Measurements from ENCODE around the gene LRRK1. TPM values are rescaled to one million over a fixed set of nuclear protein-coding genes. Genes with fewer than 3 reads are reported as not detected.
A peak's percentile ranks its signal among the peaks of the same experiment; 100 is the strongest.

The LRRK1 gene
- total and polyA plus RNA-seq, 11 donors = 1.3 to 12.7 (median 2.1) TPM

DNA sequence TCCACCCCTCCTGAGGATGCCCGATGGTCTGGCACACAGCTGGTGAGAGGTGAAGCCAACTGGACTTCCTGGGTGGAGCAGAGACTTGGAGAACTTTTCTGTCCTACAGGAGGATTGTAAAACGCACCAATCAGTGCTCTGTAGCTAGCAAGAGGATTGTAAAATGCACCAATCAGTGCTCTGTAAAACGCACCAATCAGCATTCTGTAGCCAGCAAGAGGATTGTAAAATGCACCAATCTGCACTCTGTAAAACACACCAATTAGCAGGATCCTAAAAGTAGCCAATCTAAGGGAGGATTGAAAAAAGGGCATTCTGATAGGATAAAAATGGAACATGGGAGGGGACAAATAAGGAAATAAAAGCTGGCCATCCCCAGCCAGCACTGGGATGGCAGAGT is 182.5 kb downstream of the LRRK1 start:
- intact Hi-C loops (cut with DNase I) = no loop called here
- no peaks in the 10 kb centered on the region for H3K36me3 ChIP-seq
- ATAC-seq (no peak), DNase-seq (no peak)
- no peaks in the 10 kb centered on the region for H3K9me3 ChIP-seq
- H3K27me3 ChIP-seq = no peaks in the 10 kb centered on the region
- TF ChIP-seq POLR2A (IDR thresholded peaks at IDR 0.05) = no peak
- TF ChIP-seq, protein P1, sequence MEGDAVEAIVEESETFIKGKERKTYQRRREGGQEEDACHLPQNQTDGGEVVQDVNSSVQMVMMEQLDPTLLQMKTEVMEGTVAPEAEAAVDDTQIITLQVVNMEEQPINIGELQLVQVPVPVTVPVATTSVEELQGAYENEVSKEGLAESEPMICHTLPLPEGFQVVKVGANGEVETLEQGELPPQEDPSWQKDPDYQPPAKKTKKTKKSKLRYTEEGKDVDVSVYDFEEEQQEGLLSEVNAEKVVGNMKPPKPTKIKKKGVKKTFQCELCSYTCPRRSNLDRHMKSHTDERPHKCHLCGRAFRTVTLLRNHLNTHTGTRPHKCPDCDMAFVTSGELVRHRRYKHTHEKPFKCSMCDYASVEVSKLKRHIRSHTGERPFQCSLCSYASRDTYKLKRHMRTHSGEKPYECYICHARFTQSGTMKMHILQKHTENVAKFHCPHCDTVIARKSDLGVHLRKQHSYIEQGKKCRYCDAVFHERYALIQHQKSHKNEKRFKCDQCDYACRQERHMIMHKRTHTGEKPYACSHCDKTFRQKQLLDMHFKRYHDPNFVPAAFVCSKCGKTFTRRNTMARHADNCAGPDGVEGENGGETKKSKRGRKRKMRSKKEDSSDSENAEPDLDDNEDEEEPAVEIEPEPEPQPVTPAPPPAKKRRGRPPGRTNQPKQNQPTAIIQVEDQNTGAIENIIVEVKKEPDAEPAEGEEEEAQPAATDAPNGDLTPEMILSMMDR (IDR thresholded peaks at IDR 0.05) = no peak
- 93 to 99% (median 98%) methylated on average over 3 of the region's 3 CpGs for WGBS, 4 donors
- H3K4me1 ChIP-seq = peaks cover 0 to 13% (median 0%) of the 10 kb centered on the region in 12 donors
- no peak overlapping the region for H3K4me3 ChIP-seq
- no peak overlapping the region for H3K27ac ChIP-seq

DNA sequence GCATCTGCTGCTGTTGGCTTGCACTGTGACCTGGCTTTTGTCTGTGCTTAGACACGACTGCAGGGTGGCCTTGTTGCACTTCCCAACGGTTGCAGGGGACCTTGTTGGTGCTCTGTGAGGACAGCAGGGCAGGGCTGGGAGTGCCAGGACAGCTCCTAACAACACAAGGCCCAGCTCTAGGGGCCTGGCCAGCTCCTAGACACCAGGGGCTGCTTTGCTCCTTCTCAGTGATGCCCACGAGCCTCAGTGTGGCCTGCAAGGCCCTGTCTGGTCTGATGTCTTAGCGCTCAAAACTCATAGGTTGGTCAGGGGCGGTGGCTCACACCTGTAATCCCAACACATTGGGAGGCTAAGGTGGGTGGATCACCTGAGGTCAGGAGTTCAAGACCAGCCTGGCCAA is 183.6 kb downstream of the LRRK1 start:
- TF ChIP-seq, protein P1 (IDR thresholded peaks at IDR 0.05) = no peak
- TF ChIP-seq POLR2A (IDR thresholded peaks at IDR 0.05) = no peak
- peaks cover 0 to 13% (median 0%) of the 10 kb centered on the region in 12 donors for H3K4me1 ChIP-seq
- H3K36me3 ChIP-seq = no peaks in the 10 kb centered on the region
- DNase-seq = peak in 1 of 5 donors; percentile 9
- H3K27ac ChIP-seq = no peak overlapping the region
- ATAC-seq = no peak
- no peaks in the 10 kb centered on the region for H3K9me3 ChIP-seq
- no peaks in the 10 kb centered on the region for H3K27me3 ChIP-seq
- WGBS, 4 donors = 78 to 100% (median 88%) methylated on average over 3 to 5 of the region's 5 CpGs
- H3K4me3 ChIP-seq = no peak overlapping the region
- intact Hi-C loops (cut with DNase I) = no loop called here

DNA sequence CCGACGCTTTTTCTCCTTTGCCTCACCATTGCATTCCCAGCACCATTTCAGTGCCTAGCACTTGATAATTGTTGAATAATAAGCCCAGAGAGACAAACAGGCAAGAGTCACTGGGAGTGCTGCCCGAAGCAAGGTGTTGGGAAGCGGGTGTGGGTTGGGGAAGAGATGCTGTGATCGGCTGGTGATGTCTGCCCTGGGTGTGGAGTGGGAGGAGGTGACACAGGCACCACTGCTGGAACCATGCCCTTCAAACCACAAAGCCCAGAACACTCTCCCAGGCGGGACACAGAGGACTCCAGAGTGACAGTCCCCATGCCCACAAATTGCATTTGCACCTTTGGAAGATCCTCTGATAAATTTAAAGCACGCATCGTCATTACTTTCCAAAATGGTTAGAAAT is 184.4 kb downstream of the LRRK1 start:
- TF ChIP-seq POLR2A (IDR thresholded peaks at IDR 0.05) = no peak
- TF ChIP-seq, protein P1 (IDR thresholded peaks at IDR 0.05) = no peak
- intact Hi-C loops (cut with DNase I) = no loop called here
- H3K27me3 ChIP-seq = no peaks in the 10 kb centered on the region
- no peak overlapping the region for H3K4me3 ChIP-seq
- H3K9me3 ChIP-seq = no peaks in the 10 kb centered on the region
- H3K27ac ChIP-seq = no peak overlapping the region
- 91 to 96% (median 92%) methylated on average over 8 of the region's 8 CpGs for WGBS, 4 donors
- no peak for ATAC-seq
- H3K36me3 ChIP-seq = no peaks in the 10 kb centered on the region
- no peak for DNase-seq
- H3K4me1 ChIP-seq = peaks cover 0 to 13% (median 0%) of the 10 kb centered on the region in 12 donors

DNA sequence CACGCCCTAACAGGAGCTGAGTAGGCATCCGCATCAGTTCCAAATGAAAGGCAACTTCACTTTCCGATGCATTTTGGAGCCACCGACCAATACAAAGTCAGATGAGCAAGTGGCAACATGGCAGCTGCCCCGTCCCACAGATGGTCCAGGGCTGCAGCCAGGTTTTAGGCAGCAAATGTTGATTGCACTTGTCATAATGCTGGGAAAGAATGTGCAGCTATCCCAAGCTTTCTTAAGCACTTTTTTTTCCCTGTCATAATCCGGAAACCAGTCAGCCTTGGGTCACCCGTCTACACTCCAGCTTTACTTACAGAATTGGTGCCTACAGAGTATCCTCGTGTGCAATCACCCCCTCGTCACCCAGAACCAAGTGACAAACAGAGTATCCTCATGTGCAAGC is 185.0 kb downstream of the LRRK1 start:
- Histone ChIP-seq H3K4me3 (no peak overlapping the region), H3K4me1 (peaks cover 0 to 13% (median 0%) of the 10 kb centered on the region in 12 donors), H3K27ac (no peak overlapping the region), H3K9me3 (no peaks in the 10 kb centered on the region), H3K27me3 (no peaks in the 10 kb centered on the region), H3K36me3 (no peaks in the 10 kb centered on the region)
- peak in 1 of 5 donors; percentile 3 for DNase-seq
- 92 to 95% (median 92%) methylated on average over 9 of the region's 9 CpGs for WGBS, 4 donors
- TF ChIP-seq, protein P1 (IDR thresholded peaks at IDR 0.05) = no peak
- no peak for TF ChIP-seq POLR2A (IDR thresholded peaks at IDR 0.05)
- intact Hi-C loops (cut with DNase I) = no loop called here
- ATAC-seq = no peak
